Measurements from ENCODE around the gene VAPB.

The VAPB gene

DNA sequence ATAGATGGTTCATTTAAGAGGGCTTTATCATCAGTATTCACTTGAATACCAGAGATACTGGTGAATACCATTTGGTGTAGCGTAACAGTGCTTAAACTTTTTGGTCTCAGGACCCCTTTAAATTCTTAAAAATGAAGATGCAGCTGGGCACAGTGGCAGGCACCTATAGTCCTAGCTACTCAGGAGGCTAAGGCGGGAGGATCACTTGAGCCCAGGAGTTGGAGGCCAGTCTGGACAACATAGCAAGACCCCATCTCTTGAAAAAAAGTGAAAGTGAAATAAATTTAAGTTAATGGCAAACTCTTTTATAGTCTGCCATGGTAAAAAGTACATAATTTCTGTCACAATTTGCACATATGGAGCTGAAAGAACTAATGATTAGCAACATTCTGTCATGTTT, 39.3 kb downstream of the VAPB start:
- CTCF ChIA-PET: interaction anchor here (1.1 to 1.2 kb wide), 2 partner anchors 10 to 20 kb away, joined by 3 to 4 read pairs; no protein-coding TSS in a partner anchor
- TF ChIP-seq, protein P1, sequence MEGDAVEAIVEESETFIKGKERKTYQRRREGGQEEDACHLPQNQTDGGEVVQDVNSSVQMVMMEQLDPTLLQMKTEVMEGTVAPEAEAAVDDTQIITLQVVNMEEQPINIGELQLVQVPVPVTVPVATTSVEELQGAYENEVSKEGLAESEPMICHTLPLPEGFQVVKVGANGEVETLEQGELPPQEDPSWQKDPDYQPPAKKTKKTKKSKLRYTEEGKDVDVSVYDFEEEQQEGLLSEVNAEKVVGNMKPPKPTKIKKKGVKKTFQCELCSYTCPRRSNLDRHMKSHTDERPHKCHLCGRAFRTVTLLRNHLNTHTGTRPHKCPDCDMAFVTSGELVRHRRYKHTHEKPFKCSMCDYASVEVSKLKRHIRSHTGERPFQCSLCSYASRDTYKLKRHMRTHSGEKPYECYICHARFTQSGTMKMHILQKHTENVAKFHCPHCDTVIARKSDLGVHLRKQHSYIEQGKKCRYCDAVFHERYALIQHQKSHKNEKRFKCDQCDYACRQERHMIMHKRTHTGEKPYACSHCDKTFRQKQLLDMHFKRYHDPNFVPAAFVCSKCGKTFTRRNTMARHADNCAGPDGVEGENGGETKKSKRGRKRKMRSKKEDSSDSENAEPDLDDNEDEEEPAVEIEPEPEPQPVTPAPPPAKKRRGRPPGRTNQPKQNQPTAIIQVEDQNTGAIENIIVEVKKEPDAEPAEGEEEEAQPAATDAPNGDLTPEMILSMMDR (IDR thresholded peaks at IDR 0.05; ENCODE audit: control extremely low read depth, extremely low read depth, low read depth, missing control alignments): no peak
- POLR2A ChIA-PET: no interaction called here
- DNase-seq (ENCODE audit: extremely low spot score): no peak

DNA sequence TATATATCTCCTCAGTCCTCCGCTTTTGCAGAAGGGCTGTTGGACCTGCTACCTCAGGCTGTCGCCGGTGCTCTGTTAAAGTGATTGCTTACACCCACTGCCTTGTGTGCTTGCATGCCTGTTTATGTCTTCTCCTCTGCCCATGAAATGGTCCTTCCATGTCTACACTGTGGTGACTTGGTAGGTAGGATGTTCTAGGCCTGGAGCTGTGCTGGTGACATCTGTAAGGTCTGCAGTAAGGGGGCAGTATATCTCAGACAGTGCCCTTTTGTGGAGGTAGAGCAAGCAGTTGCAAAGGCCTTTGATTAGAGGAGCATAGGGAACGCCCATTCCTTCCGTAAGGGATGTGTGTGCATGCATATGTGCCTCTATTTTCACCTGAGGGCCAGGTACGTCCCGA, 40.3 kb downstream of the VAPB start:
- POLR2A ChIA-PET: no interaction called here
- no peak for DNase-seq (ENCODE audit: extremely low spot score)
- CTCF ChIA-PET: interaction anchor here (0.6 to 1.2 kb wide), 3 partner anchors 11 to 229 kb away, joined by 3 to 4 read pairs (median 3); no protein-coding TSS in a partner anchor
- TF ChIP-seq, protein P1 (IDR thresholded peaks at IDR 0.05; ENCODE audit: control extremely low read depth, extremely low read depth, low read depth, missing control alignments): no peak

DNA sequence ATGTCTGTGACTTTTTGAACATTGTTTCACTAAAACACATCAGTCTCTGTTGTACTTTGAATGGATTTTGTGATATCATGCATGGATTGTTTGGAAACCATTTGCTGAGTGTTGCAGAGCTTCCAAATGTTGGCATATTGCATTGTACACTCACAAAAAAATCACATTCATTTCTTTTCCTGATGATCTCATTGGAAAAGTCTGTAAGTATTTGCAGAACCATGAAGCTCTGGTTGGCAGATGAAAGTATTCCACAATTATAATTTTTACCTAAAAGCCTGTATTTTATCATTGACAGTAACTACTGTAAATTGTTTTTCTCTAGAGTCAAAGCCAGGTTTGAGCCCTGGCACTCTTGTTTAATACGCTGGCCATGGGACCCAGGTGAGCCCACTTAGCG, 42.1 kb downstream of the VAPB start:
- DNase-seq (ENCODE audit: extremely low spot score): no peak
- ChIA-PET POLR2A (no interaction called here), CTCF (interaction anchor here (1.6 to 3.0 kb wide), 4 partner anchors 10 to 41 kb away, joined by 4 to 15 read pairs (median 10); no protein-coding TSS in a partner anchor)
- TF ChIP-seq, protein P1 (IDR thresholded peaks at IDR 0.05; ENCODE audit: control extremely low read depth, extremely low read depth, low read depth, missing control alignments): no peak

DNA sequence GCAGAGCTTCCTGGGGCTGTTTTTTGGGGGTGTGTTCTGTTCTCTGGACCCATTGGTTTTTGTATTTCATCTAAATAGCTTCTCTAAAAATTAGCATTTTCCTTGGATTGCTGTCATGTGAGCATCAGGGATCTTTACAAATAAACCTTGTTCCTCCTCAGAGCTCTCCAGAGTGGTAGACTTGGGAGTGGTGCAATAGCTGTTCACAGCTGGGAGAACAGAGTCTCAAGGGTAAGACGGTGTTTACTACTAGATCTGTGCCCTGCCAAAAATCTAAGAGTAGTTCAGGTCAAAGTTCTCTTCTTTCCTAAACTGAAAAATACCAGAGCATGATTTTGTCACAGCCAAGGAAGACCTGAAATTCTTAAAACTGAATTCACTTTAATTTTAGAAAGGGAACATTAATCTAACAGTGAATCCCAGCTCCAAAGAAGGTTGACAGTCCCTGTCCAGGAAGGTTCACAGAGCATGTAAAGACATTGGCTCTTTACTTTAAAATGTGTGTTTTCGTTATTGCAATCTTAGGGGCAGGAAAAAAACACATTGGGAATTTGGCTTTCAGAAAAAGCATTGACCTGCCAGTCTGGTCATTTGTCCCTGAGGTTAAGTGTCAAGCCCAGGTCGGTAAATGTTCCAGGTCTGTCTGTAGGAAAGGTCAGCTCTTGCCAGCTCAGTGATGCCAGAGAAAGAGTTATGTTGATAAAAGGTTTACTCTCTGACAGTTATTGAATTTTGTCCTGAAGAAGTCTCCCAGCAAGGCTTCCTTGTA, 43.3 kb downstream of the VAPB start:
- no peak for DNase-seq (ENCODE audit: extremely low spot score)
- ChIA-PET CTCF (interaction anchor here (0.9 to 3.0 kb wide), 8 partner anchors 10 to 195 kb away, joined by 3 to 15 read pairs (median 6); no protein-coding TSS in a partner anchor), POLR2A (no interaction called here)
- TF ChIP-seq, protein P1 (IDR thresholded peaks at IDR 0.05; ENCODE audit: control extremely low read depth, extremely low read depth, low read depth, missing control alignments): no peak

DNA sequence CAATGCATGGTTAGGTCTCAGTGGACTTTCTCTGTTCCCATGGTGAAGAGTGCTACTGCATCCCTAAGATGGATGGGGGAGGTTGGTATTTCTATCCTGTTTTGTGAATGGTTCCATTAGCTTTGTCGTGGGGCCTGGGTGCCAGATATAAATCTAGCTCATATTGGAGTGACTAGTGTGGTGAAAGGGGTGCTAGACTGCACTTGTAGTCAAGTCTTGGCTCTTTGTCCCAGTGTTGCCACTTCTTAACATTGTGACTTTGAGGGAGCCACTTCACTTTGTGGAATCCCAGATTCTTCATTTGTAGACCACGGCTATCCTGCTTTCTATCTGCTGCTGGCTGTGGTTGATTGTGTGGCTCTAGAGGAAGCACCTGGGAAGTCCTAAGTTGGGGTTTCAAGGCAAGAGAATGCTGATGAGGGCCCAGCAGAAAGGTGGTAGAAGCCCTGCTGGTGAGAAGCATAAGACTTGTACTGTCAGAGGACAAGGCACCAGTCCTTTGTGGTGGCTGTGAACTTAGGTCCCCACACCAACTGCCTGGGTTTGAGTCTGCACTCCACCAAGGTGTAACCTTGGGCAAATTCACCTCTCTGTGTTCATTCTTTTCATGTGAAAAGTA, 44.1 kb downstream of the VAPB start:
- TF ChIP-seq, protein P1 (IDR thresholded peaks at IDR 0.05; ENCODE audit: control extremely low read depth, extremely low read depth, low read depth, missing control alignments): no peak
- DNase-seq (ENCODE audit: extremely low spot score): no peak
- ChIA-PET CTCF (interaction anchor here (0.9 to 4.0 kb wide), 8 partner anchors 9 to 196 kb away, joined by 3 to 23 read pairs (median 8); no protein-coding TSS in a partner anchor), POLR2A (no interaction called here)

DNA sequence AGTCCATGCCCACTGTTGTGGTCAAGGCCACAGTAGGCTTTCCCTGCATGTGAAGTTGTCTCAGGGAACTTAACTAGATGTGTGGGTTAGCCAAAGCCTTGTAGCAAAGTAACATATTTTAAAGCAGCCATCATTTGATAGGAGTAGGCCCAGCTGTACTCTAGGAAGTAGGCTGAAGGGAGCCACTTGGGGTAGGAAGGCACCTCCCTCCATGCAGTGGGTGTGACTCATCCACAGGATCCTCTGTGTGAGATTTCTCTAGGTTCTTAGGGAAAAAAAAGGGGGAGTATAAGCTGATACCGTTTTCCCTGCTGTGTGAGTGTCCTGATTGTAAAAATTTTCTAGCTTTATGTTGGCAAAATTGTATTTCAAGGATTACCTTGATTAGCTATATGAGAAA, 44.7 kb downstream of the VAPB start:
- TF ChIP-seq, protein P1 (IDR thresholded peaks at IDR 0.05; ENCODE audit: control extremely low read depth, extremely low read depth, low read depth, missing control alignments): no peak
- POLR2A ChIA-PET: no interaction called here
- DNase-seq (ENCODE audit: extremely low spot score): no peak
- CTCF ChIA-PET: interaction anchor here (1.2 to 4.0 kb wide), 6 partner anchors 9 to 26 kb away, joined by 3 to 23 read pairs (median 8); no protein-coding TSS in a partner anchor
